ENCODE measurements around the gene EXOC4. TPM values are rescaled to one million over a fixed set of nuclear protein-coding genes. Genes with fewer than 3 reads are reported as not detected.

The EXOC4 gene
- total RNA-seq, 1 experiment from 2014 or later, result 91.9 TPM

- intact Hi-C loops (cut with micrococcal nuclease; ENCODE audit: unreplicated experiment), result no loop called here
- Mint-ChIP-seq H3K4me1 (ENCODE audit: low read depth, unreplicated experiment) (no peaks in the 10 kb centered on the region), H3K27me3 (ENCODE audit: unreplicated experiment) (no peaks in the 10 kb centered on the region), H3K36me3 (ENCODE audit: insufficient read depth, unreplicated experiment) (no peaks in the 10 kb centered on the region), H3K27ac (ENCODE audit: unreplicated experiment) (no peak overlapping the region), H3K4me3 (ENCODE audit: low read depth, unreplicated experiment) (no peak overlapping the region), H3K9me3 (ENCODE audit: low read depth, unreplicated experiment) (no peaks in the 10 kb centered on the region)
- BruUV-seq (replicated peaks), result no TSS peak
- no peak for DNase-seq
- CTCF ChIA-PET, result no interaction called here
- no peak for TF ChIP-seq CTCF (IDR thresholded peaks at IDR 0.05; ENCODE audit: unreplicated experiment)
These were observed 705.9 kb downstream of the EXOC4 start for GRCh38 chr7:133958822-133959221.

GRCh38 chr7:133959505-133959904 is 706.6 kb downstream of the EXOC4 start:
- intact Hi-C loops (cut with micrococcal nuclease; ENCODE audit: unreplicated experiment), result no loop called here
- Mint-ChIP-seq H3K4me3 (ENCODE audit: low read depth, unreplicated experiment) (no peak overlapping the region), H3K27ac (ENCODE audit: unreplicated experiment) (no peak overlapping the region)

DNA sequence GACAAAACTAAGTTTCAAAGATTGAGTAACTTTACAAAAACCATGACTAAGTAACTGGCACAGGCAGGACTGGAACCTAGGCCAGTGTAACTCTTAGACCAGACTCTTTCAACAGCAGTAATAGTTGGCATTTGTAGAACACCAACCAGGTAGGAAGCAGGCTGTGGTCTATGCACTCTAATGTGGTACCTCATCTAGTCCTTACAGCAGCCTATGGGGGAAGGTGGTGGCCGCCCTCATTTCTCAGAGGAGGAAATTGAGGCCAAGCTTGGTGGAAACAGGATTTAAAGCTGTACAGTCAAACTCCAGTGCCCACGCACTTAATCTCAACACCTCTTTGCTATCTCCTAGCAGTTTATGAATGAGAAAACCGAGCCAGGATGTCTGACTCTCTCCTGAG is 708.8 kb downstream of the EXOC4 start:
- peaks cover 2% of the 10 kb centered on the region for H3K9me3 Mint-ChIP-seq (ENCODE audit: low read depth, unreplicated experiment)
- no peak overlapping the region for H3K27ac Mint-ChIP-seq (ENCODE audit: unreplicated experiment)
- no TSS peak for BruUV-seq (replicated peaks)
- no peak overlapping the region for H3K4me3 Mint-ChIP-seq (ENCODE audit: low read depth, unreplicated experiment)
- H3K36me3 Mint-ChIP-seq (ENCODE audit: insufficient read depth, unreplicated experiment), result no peaks in the 10 kb centered on the region
- no peaks in the 10 kb centered on the region for H3K27me3 Mint-ChIP-seq (ENCODE audit: unreplicated experiment)
- TF ChIP-seq CTCF (IDR thresholded peaks at IDR 0.05; ENCODE audit: unreplicated experiment), result no peak
- no peaks in the 10 kb centered on the region for H3K4me1 Mint-ChIP-seq (ENCODE audit: low read depth, unreplicated experiment)
- intact Hi-C loops (cut with micrococcal nuclease; ENCODE audit: unreplicated experiment), result no loop called here
- CTCF ChIA-PET, result no interaction called here
- no peak for DNase-seq

More at GRCh38 chr7:133959505-133959904, 706.6 kb downstream of the EXOC4 start:
- Mint-ChIP-seq H3K27me3 (ENCODE audit: unreplicated experiment) (no peaks in the 10 kb centered on the region), H3K36me3 (ENCODE audit: insufficient read depth, unreplicated experiment) (no peaks in the 10 kb centered on the region), H3K9me3 (ENCODE audit: low read depth, unreplicated experiment) (no peaks in the 10 kb centered on the region), H3K4me1 (ENCODE audit: low read depth, unreplicated experiment) (no peaks in the 10 kb centered on the region)
- CTCF ChIA-PET, result no interaction called here
- no peak for DNase-seq
- BruUV-seq (replicated peaks), result no TSS peak
- TF ChIP-seq CTCF (IDR thresholded peaks at IDR 0.05; ENCODE audit: unreplicated experiment), result no peak

DNA sequence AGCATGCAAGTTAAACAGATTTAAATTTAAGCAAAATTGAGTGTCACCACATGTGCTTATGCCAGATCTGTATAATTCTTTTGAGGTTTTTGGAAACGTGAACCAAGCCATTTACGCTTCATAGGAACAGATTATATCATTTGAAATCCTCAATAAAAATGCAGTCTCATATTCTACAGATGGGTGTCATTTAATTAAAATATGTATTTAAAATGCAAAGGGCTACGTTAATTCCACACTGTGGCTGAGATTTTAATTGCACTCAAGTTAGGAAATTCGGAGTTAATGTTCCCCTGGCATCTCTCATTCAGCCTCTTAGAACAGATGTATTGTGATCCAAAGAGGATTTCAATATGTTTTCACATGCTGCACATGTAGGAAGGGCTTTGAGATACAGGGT is 709.8 kb downstream of the EXOC4 start:
- CTCF ChIA-PET, result no interaction called here
- TF ChIP-seq CTCF (IDR thresholded peaks at IDR 0.05; ENCODE audit: unreplicated experiment), result no peak
- DNase-seq, result no peak
- BruUV-seq (replicated peaks), result no TSS peak
- intact Hi-C loops (cut with micrococcal nuclease; ENCODE audit: unreplicated experiment), result no loop called here
- Mint-ChIP-seq H3K36me3 (ENCODE audit: insufficient read depth, unreplicated experiment) (no peaks in the 10 kb centered on the region), H3K27me3 (ENCODE audit: unreplicated experiment) (no peaks in the 10 kb centered on the region), H3K9me3 (ENCODE audit: low read depth, unreplicated experiment) (peaks cover 8% of the 10 kb centered on the region), H3K27ac (ENCODE audit: unreplicated experiment) (no peak overlapping the region), H3K4me1 (ENCODE audit: low read depth, unreplicated experiment) (no peaks in the 10 kb centered on the region), H3K4me3 (ENCODE audit: low read depth, unreplicated experiment) (no peak overlapping the region)

GRCh38 chr7:133963629-133964028 is 710.8 kb downstream of the EXOC4 start:
- Mint-ChIP-seq H3K4me1 (ENCODE audit: low read depth, unreplicated experiment) (no peaks in the 10 kb centered on the region), H3K27me3 (ENCODE audit: unreplicated experiment) (no peaks in the 10 kb centered on the region), H3K27ac (ENCODE audit: unreplicated experiment) (no peak overlapping the region), H3K9me3 (ENCODE audit: low read depth, unreplicated experiment) (peaks cover 11% of the 10 kb centered on the region), H3K4me3 (ENCODE audit: low read depth, unreplicated experiment) (no peak overlapping the region), H3K36me3 (ENCODE audit: insufficient read depth, unreplicated experiment) (no peaks in the 10 kb centered on the region)
- no TSS peak for BruUV-seq (replicated peaks)
- intact Hi-C loops (cut with micrococcal nuclease; ENCODE audit: unreplicated experiment), result no loop called here
- DNase-seq, result no peak
- no peak for TF ChIP-seq CTCF (IDR thresholded peaks at IDR 0.05; ENCODE audit: unreplicated experiment)
- CTCF ChIA-PET, result no interaction called here

Measured in Calu3 (cell line).